Mononuclear cell (primary cell): ENCODE data around the gene RAD18. TPM values are rescaled to one million over a fixed set of nuclear protein-coding genes. Genes with fewer than 3 reads are reported as not detected.

Experiments
- H3K27me3 ChIP-seq: 2 replicates; pipeline ENCODE4 v1.6.0; 2011; ENCODE audit warnings: low read length, control low read depth; ENCODE audit not compliant: insufficient read depth
- H3K4me1 ChIP-seq: 2 replicates; pipeline ENCODE4 v1.5.1; 2011; ENCODE audit warnings: mild to moderate bottlenecking, low read length, control low read depth; ENCODE audit not compliant: insufficient read depth
- H3K4me3 ChIP-seq: 2 replicates; pipeline ENCODE4 v1.5.1; 2011; ENCODE audit warnings: mild to moderate bottlenecking, low read length, moderate library complexity
- H3K9me3 ChIP-seq: 2 replicates; pipeline ENCODE4 v1.5.1; 2011; ENCODE audit warnings: low read depth, mild to moderate bottlenecking, control low read depth, low read length
- total RNA-seq: library from RNA; depleted of rRNA; stranded (reverse); fragments of >200 nt; gene quantifications from one replicate; pipeline ENCODE4 v1.2.3, GENCODE V29; 2012

RAD18 gene
- 25.4 TPM for total RNA-seq

GRCh38 chr3:8963137-8963853 lies at the start of gene RAD18:
Gene RAD18, minus strand, starts transcription at chr3:8963472. Its CDS starts 87 bp downstream, at chr3:8963385.
- Histone ChIP-seq H3K9me3 (no peaks in the 10 kb centered on the region), H3K4me1 (peaks cover 28% of the 10 kb centered on the region), H3K27me3 (peaks cover 2% of the 10 kb centered on the region), H3K4me3 (peak within 1 kb of the TSS; percentile 75)

GRCh38 chr3:9012521-9012920 lies 49.2 kb upstream of the RAD18 start:
- H3K27me3 ChIP-seq = no peaks in the 10 kb centered on the region
- no peaks in the 10 kb centered on the region for H3K9me3 ChIP-seq
- no peaks in the 10 kb centered on the region for H3K4me1 ChIP-seq
- no peak overlapping the region for H3K4me3 ChIP-seq

GRCh38 chr3:9009976-9010545 lies 46.8 kb upstream of the RAD18 start:
- Histone ChIP-seq H3K9me3 (no peaks in the 10 kb centered on the region), H3K27me3 (no peaks in the 10 kb centered on the region), H3K4me3 (no peak overlapping the region), H3K4me1 (no peaks in the 10 kb centered on the region)

GRCh38 chr3:9008550-9009255 lies 45.4 kb upstream of the RAD18 start:
- H3K9me3 ChIP-seq = no peaks in the 10 kb centered on the region
- no peak overlapping the region for H3K4me3 ChIP-seq
- no peaks in the 10 kb centered on the region for H3K4me1 ChIP-seq
- H3K27me3 ChIP-seq = no peaks in the 10 kb centered on the region

DNA sequence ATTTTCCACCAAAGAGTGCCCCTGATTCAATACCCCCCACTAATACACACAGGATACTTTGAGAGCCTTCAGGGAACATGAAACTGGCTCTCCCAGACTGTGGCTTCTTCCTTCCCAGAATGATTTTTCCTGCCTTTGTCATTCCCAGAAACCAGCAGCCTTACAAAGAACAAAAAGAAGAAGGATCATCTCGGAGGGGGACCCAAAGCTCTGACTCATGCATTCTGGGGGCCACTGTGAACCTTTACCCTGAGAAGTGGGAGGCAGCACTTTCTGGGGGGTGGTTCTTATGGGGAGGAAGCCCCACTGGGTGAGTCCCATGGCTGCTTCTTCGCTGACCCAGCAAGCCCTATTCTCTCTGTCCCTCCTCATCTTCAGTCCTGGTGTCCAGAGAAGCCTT lies 44.7 kb upstream of the RAD18 start:
- no peaks in the 10 kb centered on the region for H3K9me3 ChIP-seq
- H3K4me1 ChIP-seq = no peaks in the 10 kb centered on the region
- H3K4me3 ChIP-seq = no peak overlapping the region
- H3K27me3 ChIP-seq = no peaks in the 10 kb centered on the region

DNA sequence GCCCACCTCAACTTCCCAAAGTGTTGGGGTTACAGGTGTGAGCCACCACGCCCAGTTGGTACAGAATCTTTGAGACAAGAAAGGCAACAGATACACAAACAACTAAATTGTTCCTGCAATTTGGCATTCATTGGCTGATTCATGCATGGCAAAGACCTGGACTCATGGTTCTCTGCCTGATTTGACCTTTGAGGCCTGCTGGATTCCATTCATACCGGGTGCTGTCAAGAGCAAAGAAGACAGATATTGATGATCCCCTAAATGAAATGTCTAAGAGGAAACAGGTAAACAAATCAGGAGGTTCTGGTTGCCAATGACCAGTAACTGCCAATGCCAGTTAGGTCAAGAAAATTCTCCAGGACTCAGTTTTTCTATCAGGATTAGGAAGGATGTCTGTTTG lies 43.9 kb upstream of the RAD18 start:
- Histone ChIP-seq H3K4me1 (no peaks in the 10 kb centered on the region), H3K4me3 (no peak overlapping the region), H3K27me3 (no peaks in the 10 kb centered on the region), H3K9me3 (no peaks in the 10 kb centered on the region)

GRCh38 chr3:9000041-9000440 lies 36.8 kb upstream of the RAD18 start:
- Histone ChIP-seq H3K4me3 (no peak overlapping the region), H3K4me1 (no peaks in the 10 kb centered on the region), H3K27me3 (no peaks in the 10 kb centered on the region), H3K9me3 (no peaks in the 10 kb centered on the region)

DNA sequence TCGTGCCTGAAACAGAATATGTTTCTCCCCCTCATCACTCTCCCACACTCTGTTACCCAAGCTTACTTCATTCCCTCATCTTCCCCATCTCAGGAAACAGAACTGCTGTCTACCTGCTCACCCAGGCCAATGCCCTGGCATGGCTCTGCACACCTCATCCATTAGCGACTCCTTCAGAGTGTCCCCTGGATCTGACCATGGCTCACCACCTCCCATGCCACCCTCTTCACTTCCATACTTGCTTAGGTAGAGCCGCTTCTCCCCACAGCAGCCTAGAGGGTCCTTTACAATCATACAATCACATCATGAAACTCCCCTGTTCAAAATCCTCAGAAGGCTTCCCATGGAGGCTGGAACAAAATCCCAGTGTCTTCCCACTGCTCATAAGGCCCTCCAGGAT lies 33.9 kb upstream of the RAD18 start:
- no peaks in the 10 kb centered on the region for H3K9me3 ChIP-seq
- no peaks in the 10 kb centered on the region for H3K27me3 ChIP-seq
- no peak overlapping the region for H3K4me3 ChIP-seq
- H3K4me1 ChIP-seq = no peaks in the 10 kb centered on the region

DNA sequence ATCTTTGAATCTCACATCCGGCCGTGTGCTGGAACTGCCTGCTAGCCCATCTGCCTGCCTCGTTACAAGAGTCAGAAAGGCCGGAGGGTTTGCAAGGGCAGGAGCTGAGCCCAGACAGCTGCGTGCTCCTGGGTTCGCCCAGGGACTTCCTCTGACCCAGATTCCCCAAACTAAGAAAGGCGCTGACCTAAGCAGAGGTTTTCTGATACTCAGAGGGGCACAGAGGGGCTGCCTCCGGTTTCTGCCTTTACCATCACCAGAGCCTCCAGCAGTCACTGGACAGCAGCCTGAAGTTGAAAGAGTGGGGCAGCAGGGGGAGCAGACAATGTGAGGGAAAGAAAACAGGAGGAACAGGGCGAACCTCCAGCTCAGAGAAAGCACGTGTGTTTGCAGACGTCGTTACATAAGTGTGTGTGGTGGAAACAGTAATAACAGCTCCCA lies 33.4 kb upstream of the RAD18 start:
- H3K4me1 ChIP-seq = no peaks in the 10 kb centered on the region

GRCh38 chr3:8996216-8996615 lies 32.9 kb upstream of the RAD18 start:
- no peaks in the 10 kb centered on the region for H3K4me1 ChIP-seq
- H3K4me3 ChIP-seq = no peak overlapping the region
- H3K9me3 ChIP-seq = no peaks in the 10 kb centered on the region
- H3K27me3 ChIP-seq = no peaks in the 10 kb centered on the region

More for the DNA sequence above, 33.4 kb upstream of the RAD18 start:
- Histone ChIP-seq H3K9me3 (no peaks in the 10 kb centered on the region), H3K27me3 (no peaks in the 10 kb centered on the region), H3K4me3 (no peak overlapping the region)

DNA sequence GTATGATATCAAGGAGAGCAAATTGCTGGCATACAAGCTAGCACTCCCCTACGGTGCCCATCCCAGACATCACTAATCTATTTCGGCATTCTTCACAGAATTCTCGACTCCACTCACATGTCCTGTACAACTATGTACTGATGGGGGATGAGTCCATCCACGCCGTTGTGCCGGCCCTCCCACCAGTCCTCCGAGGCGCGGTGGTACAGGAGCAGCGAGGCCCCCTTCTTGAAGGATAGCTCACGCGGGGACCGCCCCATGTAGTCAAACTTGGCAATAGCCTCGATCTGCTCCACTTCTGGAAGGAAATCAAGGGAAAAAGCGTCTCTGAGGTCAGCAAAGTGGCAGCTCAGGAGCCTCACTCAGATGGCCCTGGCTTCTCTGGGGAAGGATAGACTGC lies 31.0 kb upstream of the RAD18 start:
- H3K4me3 ChIP-seq = no peak overlapping the region
- no peaks in the 10 kb centered on the region for H3K4me1 ChIP-seq
- no peaks in the 10 kb centered on the region for H3K27me3 ChIP-seq
- H3K9me3 ChIP-seq = no peaks in the 10 kb centered on the region

- no peaks in the 10 kb centered on the region for H3K4me1 ChIP-seq
- no peaks in the 10 kb centered on the region for H3K9me3 ChIP-seq
- H3K27me3 ChIP-seq = no peaks in the 10 kb centered on the region
- H3K4me3 ChIP-seq = no peak overlapping the region
Measured at GRCh38 chr3:8993331-8993730, 30.1 kb upstream of the RAD18 start.

- Histone ChIP-seq H3K4me3 (no peak overlapping the region), H3K4me1 (no peaks in the 10 kb centered on the region), H3K27me3 (no peaks in the 10 kb centered on the region), H3K9me3 (no peaks in the 10 kb centered on the region)
Measured at GRCh38 chr3:8992854-8993253, 29.6 kb upstream of the RAD18 start.

- Histone ChIP-seq H3K4me1 (no peaks in the 10 kb centered on the region), H3K9me3 (no peaks in the 10 kb centered on the region), H3K4me3 (no peak overlapping the region), H3K27me3 (no peaks in the 10 kb centered on the region)
Measured at GRCh38 chr3:8992199-8992598, 28.9 kb upstream of the RAD18 start.

DNA sequence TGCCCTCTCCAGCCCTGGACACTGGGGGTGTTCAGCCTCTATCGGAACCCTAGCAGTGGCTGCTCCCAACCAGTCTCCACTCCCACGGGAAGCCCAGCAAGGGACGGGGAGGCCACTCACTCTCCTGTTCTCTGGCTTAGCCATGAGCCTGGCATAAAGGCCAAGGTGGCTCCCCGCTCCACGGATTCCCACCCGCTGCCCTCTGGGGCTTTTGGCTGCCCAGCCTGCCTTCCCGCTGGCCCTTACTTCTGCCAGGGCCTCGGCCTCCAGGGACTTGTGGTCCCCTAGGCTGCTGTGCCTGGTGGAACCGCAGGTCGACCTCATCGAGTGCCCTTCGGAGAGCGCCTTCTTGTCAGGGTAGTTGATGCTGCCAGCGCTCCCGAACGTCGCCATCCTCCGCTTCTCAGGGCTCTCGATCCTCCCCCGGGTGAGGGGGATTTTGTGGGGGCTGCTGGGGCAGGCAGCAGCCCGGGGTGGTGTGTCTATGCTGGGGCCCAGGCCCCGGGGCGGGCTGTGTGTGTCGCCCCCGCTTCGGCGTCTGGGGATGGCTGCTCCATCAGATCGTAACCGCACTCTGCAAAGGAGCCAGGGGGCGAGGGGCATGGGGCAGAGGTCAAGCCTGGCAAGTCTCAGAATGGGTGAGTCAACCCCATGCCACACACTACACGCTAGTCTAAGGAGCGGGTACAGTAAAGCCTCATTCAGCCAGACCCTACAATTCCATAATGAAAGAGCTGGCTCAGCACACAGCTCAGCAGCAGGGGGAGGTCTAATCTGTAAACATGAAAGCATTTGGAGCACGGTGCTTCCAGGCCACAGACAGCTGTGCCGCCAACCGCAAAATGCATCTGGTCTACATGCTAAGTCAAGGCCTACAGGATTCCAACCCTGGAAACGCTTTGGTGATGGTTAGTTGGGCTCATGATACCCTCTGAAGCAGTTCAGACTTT lies 27.3 kb upstream of the RAD18 start:
- Histone ChIP-seq H3K27me3 (no peaks in the 10 kb centered on the region), H3K4me1 (no peaks in the 10 kb centered on the region), H3K9me3 (no peaks in the 10 kb centered on the region), H3K4me3 (no peak overlapping the region)
